Panc1 (cell line): Measurements from ENCODE around the gene ADAM11. TPM values are rescaled to one million over a fixed set of nuclear protein-coding genes. Genes with fewer than 3 reads are reported as not detected.
"Not testable (repeated sequence)": the region's sequence is repeated elsewhere in the genome, so short reads cannot be mapped to it uniquely, and the experiment has no call there.

Source experiments
- ATAC-seq: fragments of 200-7000 bp; cut with Tn5 transposase; 2 replicates; pipeline ENCODE4 v1.9.1; 2020; ENCODE audit warnings: mild to moderate bottlenecking, moderate library complexity
- BruUV-seq: library from RNA; stranded (reverse); fragments of 400-500 nt; replicated peaks from 2 replicates; lab custom pipeline; 2021; lab: Mats Ljungman, UMichigan
- CTCF ChIA-PET: fragments of 300-600 bp; sonication (Branson Sonifier 250); formaldehyde crosslinking; loops from one replicate; lab custom pipeline; 2022; ENCODE audit warnings: antibody characterized with exemption; lab: Charles Lee
- POLR2A ChIA-PET: fragments of 300-600 bp; sonication (Branson Sonifier 250); formaldehyde crosslinking; loops from one replicate; lab custom pipeline; 2022; ENCODE audit warnings: antibody characterized with exemption; lab: Charles Lee
- DNase-seq: peaks from one replicate; pipeline ENCODE4 v3.0.0-alpha.2; 2010; ENCODE audit warnings: low read depth, low spot score
- H3K27ac ChIP-seq: 2 replicates; pipeline ENCODE4 v1.5.1; 2011; ENCODE audit warnings: mild to moderate bottlenecking, low read length, inconsistent platforms
- H3K27me3 ChIP-seq: fragments of 200-500 bp; sonication (Bioruptor generic); 2 replicates; pipeline ENCODE4 v1.6.0; 2014; ENCODE audit warnings: low read length, inconsistent platforms; ENCODE audit not compliant: control insufficient read depth, insufficient read depth
- H3K36me3 ChIP-seq: fragments of 200-500 bp; sonication (Bioruptor generic); 2 replicates; pipeline ENCODE4 v1.5.1; 2014; ENCODE audit warnings: inconsistent platforms, mild to moderate bottlenecking, low read length, moderate library complexity; ENCODE audit not compliant: control insufficient read depth, insufficient read depth
- H3K4me1 ChIP-seq: 2 replicates; pipeline ENCODE4 v1.5.1; 2011; ENCODE audit warnings: inconsistent platforms, mild to moderate bottlenecking, low read length, moderate library complexity; ENCODE audit not compliant: control insufficient read depth, insufficient read depth
- H3K4me3 ChIP-seq, 2 experiments: 2 replicates each; pipeline ENCODE4 v1.5.1; 2011 to 2012; ENCODE audit warnings: low read depth in 2 of 2, low read length in 2 of 2, mild to moderate bottlenecking in 2 of 2, inconsistent platforms in 1 of 2, moderate library complexity in 1 of 2
- H3K9me3 ChIP-seq: fragments of 200-500 bp; sonication (Bioruptor generic); 2 replicates; pipeline ENCODE4 v1.5.1; 2014; ENCODE audit warnings: low read depth, mild to moderate bottlenecking, inconsistent platforms, low read length, moderate library complexity; ENCODE audit not compliant: control insufficient read depth, insufficient read depth
- POLR2AphosphoS5 ChIP-seq: IDR thresholded peaks from 2 replicates; pipeline ENCODE4 v1.6.1; 2012; ENCODE audit warnings: mild to moderate bottlenecking, low read depth, low read length, moderate library complexity
- SIN3A ChIP-seq: IDR thresholded peaks from 2 replicates; pipeline ENCODE4 v1.6.1; 2012; ENCODE audit warnings: low read depth, mild to moderate bottlenecking, low read length, moderate library complexity, borderline replicate concordance; ENCODE audit not compliant: insufficient read depth
- TCF7L2 ChIP-seq: IDR thresholded peaks from 2 replicates; pipeline ENCODE4 v1.6.1; 2011; ENCODE audit warnings: mild to moderate bottlenecking, low read depth, low read length, inconsistent platforms
- in situ Hi-C: cut with HindIII; loops from 2 replicates; pipeline ENCODE4 v1.10.0; 2016; ENCODE audit warnings: low sequenced_read_pairs, low pct_unique_long_range_greater_than_20kb
- intact Hi-C: fragments of 100-400 bp; cut with micrococcal nuclease; formaldehyde crosslinking; loops from one replicate; pipeline ENCODE4 v1.10.0; 2022; ENCODE audit not compliant: unreplicated experiment
- total RNA-seq: library from RNA; stranded (reverse); gene quantifications from one replicate; pipeline ENCODE4 v1.2.1, GENCODE V29; 2021; ENCODE audit not compliant: unreplicated experiment
- TF ChIP-seq, protein P1 (sequence below), 2 experiments: IDR thresholded peaks; 2 replicates each; pipeline ENCODE4 v1.6.1; 2011 to 2012; ENCODE audit warnings: low read depth in 2 of 2, control low read depth in 1 of 2, low read length in 1 of 2, mild to moderate bottlenecking in 1 of 2, moderate library complexity in 1 of 2; ENCODE audit not compliant: insufficient read depth in 1 of 2
- TF ChIP-seq, protein P2 (sequence below): fragments of 450-650 bp; IDR thresholded peaks from 2 replicates; pipeline ENCODE4 v1.5.1; 2017; ENCODE audit warnings: mild to moderate bottlenecking

Gene ADAM11
- total RNA-seq, 1 experiment from 2014 or later, result 3.5 TPM

DNA sequence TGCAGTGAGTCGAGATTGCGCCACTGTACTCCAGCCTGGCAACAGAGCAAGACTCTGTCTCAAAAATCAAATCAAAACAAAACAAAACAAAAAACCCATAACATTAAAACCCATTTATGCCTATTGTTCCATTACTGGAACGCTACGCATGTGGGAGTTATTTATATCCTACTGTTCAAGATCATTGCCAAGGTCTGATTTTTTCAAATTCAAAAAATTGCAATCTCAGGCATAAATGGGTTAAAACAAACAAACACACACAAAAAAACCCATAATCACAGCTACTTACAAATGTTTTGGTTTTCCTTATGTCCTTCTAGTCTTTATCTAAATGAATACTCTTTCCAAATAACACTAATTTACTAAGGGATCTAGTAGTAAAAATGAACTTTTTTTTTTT lies 53.5 kb downstream of the ADAM11 start:
- POLR2A ChIA-PET, result no interaction called here
- in situ Hi-C loops (no loop called here), intact Hi-C loops (no loop called here)
- Histone ChIP-seq H3K4me3 (no peak overlapping the region), H3K4me1 (peaks cover 6% of the 10 kb centered on the region), H3K36me3 (no peaks in the 10 kb centered on the region), H3K27ac (no peak overlapping the region), H3K9me3 (no peaks in the 10 kb centered on the region), H3K27me3 (no peaks in the 10 kb centered on the region)
- ATAC-seq (no peak), DNase-seq (no peak)
- TF ChIP-seq, protein P1, sequence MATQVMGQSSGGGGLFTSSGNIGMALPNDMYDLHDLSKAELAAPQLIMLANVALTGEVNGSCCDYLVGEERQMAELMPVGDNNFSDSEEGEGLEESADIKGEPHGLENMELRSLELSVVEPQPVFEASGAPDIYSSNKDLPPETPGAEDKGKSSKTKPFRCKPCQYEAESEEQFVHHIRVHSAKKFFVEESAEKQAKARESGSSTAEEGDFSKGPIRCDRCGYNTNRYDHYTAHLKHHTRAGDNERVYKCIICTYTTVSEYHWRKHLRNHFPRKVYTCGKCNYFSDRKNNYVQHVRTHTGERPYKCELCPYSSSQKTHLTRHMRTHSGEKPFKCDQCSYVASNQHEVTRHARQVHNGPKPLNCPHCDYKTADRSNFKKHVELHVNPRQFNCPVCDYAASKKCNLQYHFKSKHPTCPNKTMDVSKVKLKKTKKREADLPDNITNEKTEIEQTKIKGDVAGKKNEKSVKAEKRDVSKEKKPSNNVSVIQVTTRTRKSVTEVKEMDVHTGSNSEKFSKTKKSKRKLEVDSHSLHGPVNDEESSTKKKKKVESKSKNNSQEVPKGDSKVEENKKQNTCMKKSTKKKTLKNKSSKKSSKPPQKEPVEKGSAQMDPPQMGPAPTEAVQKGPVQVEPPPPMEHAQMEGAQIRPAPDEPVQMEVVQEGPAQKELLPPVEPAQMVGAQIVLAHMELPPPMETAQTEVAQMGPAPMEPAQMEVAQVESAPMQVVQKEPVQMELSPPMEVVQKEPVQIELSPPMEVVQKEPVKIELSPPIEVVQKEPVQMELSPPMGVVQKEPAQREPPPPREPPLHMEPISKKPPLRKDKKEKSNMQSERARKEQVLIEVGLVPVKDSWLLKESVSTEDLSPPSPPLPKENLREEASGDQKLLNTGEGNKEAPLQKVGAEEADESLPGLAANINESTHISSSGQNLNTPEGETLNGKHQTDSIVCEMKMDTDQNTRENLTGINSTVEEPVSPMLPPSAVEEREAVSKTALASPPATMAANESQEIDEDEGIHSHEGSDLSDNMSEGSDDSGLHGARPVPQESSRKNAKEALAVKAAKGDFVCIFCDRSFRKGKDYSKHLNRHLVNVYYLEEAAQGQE (IDR thresholded peaks at IDR 0.05; ENCODE audit: insufficient read depth in 1 of 2, low read depth in 2 of 2, low read length in 1 of 2), result no peak
- TF ChIP-seq, protein P2, sequence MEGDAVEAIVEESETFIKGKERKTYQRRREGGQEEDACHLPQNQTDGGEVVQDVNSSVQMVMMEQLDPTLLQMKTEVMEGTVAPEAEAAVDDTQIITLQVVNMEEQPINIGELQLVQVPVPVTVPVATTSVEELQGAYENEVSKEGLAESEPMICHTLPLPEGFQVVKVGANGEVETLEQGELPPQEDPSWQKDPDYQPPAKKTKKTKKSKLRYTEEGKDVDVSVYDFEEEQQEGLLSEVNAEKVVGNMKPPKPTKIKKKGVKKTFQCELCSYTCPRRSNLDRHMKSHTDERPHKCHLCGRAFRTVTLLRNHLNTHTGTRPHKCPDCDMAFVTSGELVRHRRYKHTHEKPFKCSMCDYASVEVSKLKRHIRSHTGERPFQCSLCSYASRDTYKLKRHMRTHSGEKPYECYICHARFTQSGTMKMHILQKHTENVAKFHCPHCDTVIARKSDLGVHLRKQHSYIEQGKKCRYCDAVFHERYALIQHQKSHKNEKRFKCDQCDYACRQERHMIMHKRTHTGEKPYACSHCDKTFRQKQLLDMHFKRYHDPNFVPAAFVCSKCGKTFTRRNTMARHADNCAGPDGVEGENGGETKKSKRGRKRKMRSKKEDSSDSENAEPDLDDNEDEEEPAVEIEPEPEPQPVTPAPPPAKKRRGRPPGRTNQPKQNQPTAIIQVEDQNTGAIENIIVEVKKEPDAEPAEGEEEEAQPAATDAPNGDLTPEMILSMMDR, result no peak
- TF ChIP-seq TCF7L2 (no peak), POLR2AphosphoS5 (no peak), SIN3A (no peak)
- CTCF ChIA-PET, result no interaction called here
- BruUV-seq, result no TSS peak

DNA sequence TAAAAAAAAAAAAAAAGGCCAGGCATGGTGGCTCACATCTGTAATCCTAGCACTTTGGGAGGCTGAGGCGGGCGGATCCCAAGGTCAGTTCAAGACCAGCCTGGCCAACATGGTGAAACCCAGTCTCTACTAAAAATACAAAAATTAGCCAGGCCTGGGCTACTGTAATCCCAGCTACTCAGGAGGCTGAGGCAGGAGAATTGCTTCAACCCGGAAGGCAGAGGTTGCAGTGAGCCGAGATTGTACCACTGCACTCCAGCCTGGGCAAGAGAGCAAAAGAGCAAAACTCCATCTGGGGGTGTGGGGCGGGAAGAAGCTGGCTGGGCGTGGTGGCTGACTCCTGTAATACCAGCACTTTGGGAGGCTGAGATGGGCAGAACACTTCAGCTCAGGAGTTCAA lies 59.7 kb downstream of the ADAM11 start:
- in situ Hi-C loops, DNase-seq, BruUV-seq, H3K9me3 ChIP-seq, intact Hi-C loops, POLR2A ChIA-PET, H3K4me3 ChIP-seq, H3K27me3 ChIP-seq, H3K36me3 ChIP-seq, CTCF ChIA-PET, ATAC-seq: not testable (repeated sequence)
- Histone ChIP-seq H3K27ac (peak overlapping the region; percentile 72), H3K4me1 (peaks cover 24% of the 10 kb centered on the region)

DNA sequence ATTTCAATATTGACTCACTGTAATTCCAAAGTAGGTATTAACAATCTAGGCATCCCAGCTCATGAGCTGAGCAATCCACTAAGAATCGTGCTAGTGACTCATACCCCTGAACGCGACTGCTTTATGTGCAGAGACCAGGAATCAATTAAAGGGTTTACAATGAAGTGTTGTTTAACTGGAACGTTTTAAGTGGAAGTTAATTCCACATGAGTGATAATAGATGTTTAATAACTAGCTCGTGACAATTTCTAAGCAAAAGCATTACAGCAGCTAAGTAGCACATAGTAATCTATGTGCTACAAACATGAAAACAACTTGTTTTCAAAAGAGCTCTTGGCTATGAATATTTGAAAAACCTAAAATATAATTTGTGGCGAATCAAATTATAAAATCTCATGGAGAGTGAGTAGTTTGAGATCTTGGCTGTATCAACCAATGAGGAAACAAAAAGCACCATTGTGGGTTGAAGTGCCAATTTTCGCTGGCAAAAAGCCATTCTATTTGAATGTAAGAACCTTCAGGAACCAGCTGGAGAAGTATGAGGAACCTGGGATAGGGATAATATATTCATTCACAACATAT lies 61.9 kb downstream of the ADAM11 start:
- peak overlapping the region; percentile 7 to 26; a peak in 3 of 4 replicates for H3K4me3 ChIP-seq
- no peak; the same call in 1 of the 2 replicates for TF ChIP-seq POLR2AphosphoS5
- peak; percentile 71 for TF ChIP-seq TCF7L2
- TF ChIP-seq, protein P1 (IDR thresholded peaks at IDR 0.05; ENCODE audit: insufficient read depth in 1 of 2, low read depth in 2 of 2, low read length in 1 of 2), result no peak
- TF ChIP-seq, protein P2, result no peak
- no peaks in the 10 kb centered on the region for H3K27me3 ChIP-seq
- in situ Hi-C loops (no loop called here), intact Hi-C loops (no loop called here)
- no peaks in the 10 kb centered on the region for H3K36me3 ChIP-seq
- ChIA-PET CTCF (interaction anchor here (1.5 kb wide), 1 partner anchor 26 kb away, joined by 3 read pairs; no protein-coding TSS in a partner anchor), POLR2A (interaction anchor here (0.6 kb wide), 1 partner anchor 769 kb away, joined by 5 read pairs; no protein-coding TSS in a partner anchor)
- peak overlapping the region; percentile 90 for H3K27ac ChIP-seq
- H3K4me1 ChIP-seq, result peaks cover 28% of the 10 kb centered on the region
- H3K9me3 ChIP-seq, result no peaks in the 10 kb centered on the region
- DNase-seq (peak; percentile 78), ATAC-seq (peak; percentile 91)
- BruUV-seq, result TSS peak; percentile 39
